ENCODE data around the gene ASAP2.

The ASAP2 gene

DNA sequence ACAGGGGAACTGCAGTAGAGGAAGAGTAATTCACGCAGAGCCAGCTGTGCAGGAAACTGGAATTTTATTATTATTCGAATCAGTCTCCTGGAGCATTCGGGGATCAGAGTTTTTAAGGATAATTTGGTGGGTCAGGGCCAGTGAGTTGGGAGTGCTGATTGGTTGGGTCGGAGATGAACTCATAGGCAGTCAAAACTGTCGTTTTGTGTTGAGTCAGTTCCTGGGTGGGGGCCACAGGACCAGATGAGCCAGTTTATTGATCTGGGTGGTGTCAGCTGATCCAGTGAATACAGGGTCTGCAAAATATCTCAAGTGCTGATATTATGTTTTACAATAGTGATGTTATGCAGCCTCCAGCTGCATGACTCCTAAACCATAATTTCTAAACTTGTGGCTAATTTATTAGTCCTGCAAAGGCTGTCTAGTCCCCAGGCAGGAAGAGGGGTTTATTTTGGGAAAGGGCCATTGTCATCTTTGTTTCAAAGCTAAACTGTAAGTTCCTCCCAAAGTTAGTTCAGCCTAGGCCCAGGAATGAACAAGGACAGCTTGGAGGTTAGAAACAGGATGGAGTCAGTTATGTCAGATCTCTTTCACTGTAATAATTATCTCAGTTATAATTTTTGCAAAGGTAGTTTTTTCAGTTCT is 67.0 kb downstream of the ASAP2 start:
- Histone ChIP-seq H3F3A (ENCODE audit: low read depth) (no peaks in the 10 kb centered on the region), H3K36me3 (ENCODE audit: insufficient read depth, low read length) (no peaks in the 10 kb centered on the region), H3K27me3 (ENCODE audit: insufficient read depth, low read length, poor library complexity, severe bottlenecking) (no peaks in the 10 kb centered on the region), H3K9ac (ENCODE audit: low read depth, low read length, poor library complexity, severe bottlenecking) (no peak overlapping the region), H3K79me2 (ENCODE audit: insufficient read depth, low read length) (peaks cover 44% of the 10 kb centered on the region; the same call in 1 of the 2 replicates), H3K4me2 (ENCODE audit: low read depth, low read length, poor library complexity, severe bottlenecking) (peak overlapping the region; percentile 4), H2AFZ (ENCODE audit: low read length) (no peak overlapping the region), H3K9me3 (ENCODE audit: insufficient read depth, low read depth, low read length) (no peaks in the 10 kb centered on the region), H3K4me1 (ENCODE audit: insufficient read depth, low read length, poor library complexity, severe bottlenecking) (peaks cover 17% of the 10 kb centered on the region), H3K9me2 (replicated peaks; ENCODE audit: low read depth, low read length) (no peaks in the 10 kb centered on the region), H3K4me3 (ENCODE audit: low read length, poor library complexity, severe bottlenecking) (no peak overlapping the region), H4K20me1 (ENCODE audit: insufficient read depth, low read length, poor library complexity, severe bottlenecking) (no peaks in the 10 kb centered on the region)
- TF ChIP-seq, protein P1, sequence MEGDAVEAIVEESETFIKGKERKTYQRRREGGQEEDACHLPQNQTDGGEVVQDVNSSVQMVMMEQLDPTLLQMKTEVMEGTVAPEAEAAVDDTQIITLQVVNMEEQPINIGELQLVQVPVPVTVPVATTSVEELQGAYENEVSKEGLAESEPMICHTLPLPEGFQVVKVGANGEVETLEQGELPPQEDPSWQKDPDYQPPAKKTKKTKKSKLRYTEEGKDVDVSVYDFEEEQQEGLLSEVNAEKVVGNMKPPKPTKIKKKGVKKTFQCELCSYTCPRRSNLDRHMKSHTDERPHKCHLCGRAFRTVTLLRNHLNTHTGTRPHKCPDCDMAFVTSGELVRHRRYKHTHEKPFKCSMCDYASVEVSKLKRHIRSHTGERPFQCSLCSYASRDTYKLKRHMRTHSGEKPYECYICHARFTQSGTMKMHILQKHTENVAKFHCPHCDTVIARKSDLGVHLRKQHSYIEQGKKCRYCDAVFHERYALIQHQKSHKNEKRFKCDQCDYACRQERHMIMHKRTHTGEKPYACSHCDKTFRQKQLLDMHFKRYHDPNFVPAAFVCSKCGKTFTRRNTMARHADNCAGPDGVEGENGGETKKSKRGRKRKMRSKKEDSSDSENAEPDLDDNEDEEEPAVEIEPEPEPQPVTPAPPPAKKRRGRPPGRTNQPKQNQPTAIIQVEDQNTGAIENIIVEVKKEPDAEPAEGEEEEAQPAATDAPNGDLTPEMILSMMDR (conservative IDR thresholded peaks at IDR 0.05; ENCODE audit: low read length): no peak
- no peak for TF ChIP-seq EZH2phosphoT487 (IDR thresholded peaks at IDR 0.05; ENCODE audit: borderline replicate concordance)

DNA sequence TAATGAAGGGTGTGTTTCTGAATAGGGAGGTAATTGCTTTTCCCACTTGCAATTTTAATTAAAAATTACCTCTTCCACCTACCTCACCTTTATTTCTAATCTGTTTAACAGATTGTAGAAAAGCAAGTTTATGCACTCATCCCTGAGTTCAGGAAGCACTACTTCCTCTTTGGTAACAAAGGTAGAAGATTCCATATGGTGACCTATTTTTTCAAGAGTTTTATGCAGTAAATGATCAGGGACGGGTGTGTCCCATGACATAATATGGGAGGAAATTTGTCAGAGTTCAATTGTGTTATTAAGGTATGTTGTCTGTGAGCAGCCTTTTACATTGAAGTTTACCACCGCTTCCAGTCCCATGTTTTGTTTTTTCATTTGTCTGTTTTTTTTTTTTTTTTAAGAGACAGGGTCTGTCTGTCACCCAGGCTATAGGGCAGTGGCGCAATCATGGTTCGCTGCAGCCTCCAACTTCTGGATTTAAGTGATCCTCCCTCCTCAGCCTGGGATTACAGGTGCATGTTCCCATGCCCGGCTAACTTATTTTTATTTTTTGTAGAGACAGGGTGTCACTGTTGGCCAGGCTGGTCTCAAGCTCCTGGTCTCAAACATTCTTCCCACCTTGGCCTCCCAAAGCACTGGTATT is 68.2 kb downstream of the ASAP2 start:
- H3K9ac ChIP-seq (ENCODE audit: low read depth, low read length, poor library complexity, severe bottlenecking): no peak overlapping the region
- H3K9me3 ChIP-seq (ENCODE audit: insufficient read depth, low read depth, low read length): no peaks in the 10 kb centered on the region
- no peaks in the 10 kb centered on the region for H4K20me1 ChIP-seq (ENCODE audit: insufficient read depth, low read length, poor library complexity, severe bottlenecking)
- H3K9me2 ChIP-seq (replicated peaks; ENCODE audit: low read depth, low read length): no peaks in the 10 kb centered on the region
- no peaks in the 10 kb centered on the region for H3K36me3 ChIP-seq (ENCODE audit: insufficient read depth, low read length)
- TF ChIP-seq, protein P1 (conservative IDR thresholded peaks at IDR 0.05; ENCODE audit: low read length): no peak
- no peak for TF ChIP-seq EZH2phosphoT487 (IDR thresholded peaks at IDR 0.05; ENCODE audit: borderline replicate concordance)
- H3K4me3 ChIP-seq (ENCODE audit: low read length, poor library complexity, severe bottlenecking): no peak overlapping the region
- H3F3A ChIP-seq (ENCODE audit: low read depth): no peaks in the 10 kb centered on the region
- peaks cover 44% of the 10 kb centered on the region; the same call in 1 of the 2 replicates for H3K79me2 ChIP-seq (ENCODE audit: insufficient read depth, low read length)
- peaks cover 17% of the 10 kb centered on the region for H3K4me1 ChIP-seq (ENCODE audit: insufficient read depth, low read length, poor library complexity, severe bottlenecking)
- H2AFZ ChIP-seq (ENCODE audit: low read length): no peak overlapping the region
- no peak overlapping the region for H3K4me2 ChIP-seq (ENCODE audit: low read depth, low read length, poor library complexity, severe bottlenecking)
- no peaks in the 10 kb centered on the region for H3K27me3 ChIP-seq (ENCODE audit: insufficient read depth, low read length, poor library complexity, severe bottlenecking)

DNA sequence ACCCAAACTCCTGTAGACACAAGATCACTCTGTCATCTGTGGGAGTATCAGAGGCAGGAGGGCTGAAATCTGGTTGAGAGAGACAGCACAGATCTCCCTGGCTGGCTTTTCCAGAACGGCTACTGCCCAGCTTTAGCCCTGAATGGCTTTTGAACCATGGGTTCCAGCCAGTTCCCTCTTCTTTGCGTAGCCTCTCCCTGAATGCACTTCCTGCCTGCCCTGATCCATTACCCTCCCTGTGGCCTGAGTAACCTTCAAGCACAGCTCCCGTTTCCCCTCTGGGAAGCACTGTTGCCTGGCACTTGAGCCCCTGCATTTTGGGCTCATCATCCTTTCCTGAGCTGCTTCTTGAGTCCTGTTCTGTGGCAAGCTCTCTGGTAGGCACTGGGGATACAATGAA is 68.8 kb downstream of the ASAP2 start:
- Histone ChIP-seq H3K4me1 (ENCODE audit: insufficient read depth, low read length, poor library complexity, severe bottlenecking) (peaks cover 17% of the 10 kb centered on the region), H3K4me3 (ENCODE audit: low read length, poor library complexity, severe bottlenecking) (no peak overlapping the region), H3K9me2 (replicated peaks; ENCODE audit: low read depth, low read length) (no peaks in the 10 kb centered on the region), H3K36me3 (ENCODE audit: insufficient read depth, low read length) (no peaks in the 10 kb centered on the region; the same call in 1 of the 2 replicates), H3K79me2 (ENCODE audit: insufficient read depth, low read length) (peaks cover 44% of the 10 kb centered on the region; the same call in 1 of the 2 replicates), H3K9me3 (ENCODE audit: insufficient read depth, low read depth, low read length) (no peaks in the 10 kb centered on the region), H2AFZ (ENCODE audit: low read length) (no peak overlapping the region), H3K4me2 (ENCODE audit: low read depth, low read length, poor library complexity, severe bottlenecking) (no peak overlapping the region), H3F3A (ENCODE audit: low read depth) (no peaks in the 10 kb centered on the region), H3K9ac (ENCODE audit: low read depth, low read length, poor library complexity, severe bottlenecking) (no peak overlapping the region), H4K20me1 (ENCODE audit: insufficient read depth, low read length, poor library complexity, severe bottlenecking) (no peaks in the 10 kb centered on the region), H3K27me3 (ENCODE audit: insufficient read depth, low read length, poor library complexity, severe bottlenecking) (no peaks in the 10 kb centered on the region)
- TF ChIP-seq, protein P1 (conservative IDR thresholded peaks at IDR 0.05; ENCODE audit: low read length): no peak
- TF ChIP-seq EZH2phosphoT487 (IDR thresholded peaks at IDR 0.05; ENCODE audit: borderline replicate concordance): no peak
